ENCODE results near the gene EPS8L2. TPM values are rescaled to one million over a fixed set of nuclear protein-coding genes. Genes with fewer than 3 reads are reported as not detected.

EPS8L2 gene
- total and polyA plus RNA-seq, 10 of the 15 experiments (the other 5 are each of a cell fraction or from before 2014, with no cell fraction given) = 0.76 to 20.0 (median 9.7) TPM

- H3K9me3 ChIP-seq (replicated peaks; ENCODE audit: control insufficient read depth, insufficient read depth, low read length) = no peaks in the 10 kb centered on the region
- WGBS (ENCODE audit: insufficient coverage, insufficient replicate concordance, low lambda C conversion rate, missing lambda C conversion rate) = 81% methylated on average over 2 of the region's 2 CpGs
- no peak for FAIRE-seq
- ChIA-PET POLR2A (interaction anchor here (0.7 to 2.4 kb wide), 3 partner anchors 26 to 503 kb away, joined by 4 to 10 read pairs (median 4); no protein-coding TSS in a partner anchor), RAD21 (ENCODE audit: unreplicated experiment) (interaction anchor here (1.0 to 1.9 kb wide), 2 partner anchors 9 to 46 kb away, joined by 3 to 9 read pairs; no protein-coding TSS in a partner anchor), CTCF (interaction anchor here (0.7 to 1.4 kb wide), 4 partner anchors 10 to 54 kb away, joined by 3 to 5 read pairs (median 4); partner anchors contain the start of gene TMEM80), SMC1A (ENCODE audit: uncharacterized antibody, unreplicated experiment) (interaction anchor here (2.4 kb wide), 1 partner anchor 14 kb away, joined by 8 read pairs; no protein-coding TSS in a partner anchor)
- H3K36me3 ChIP-seq (ENCODE audit: control insufficient read depth in 2 of 2, insufficient read depth in 2 of 2, low read length in 1 of 2) = no peaks in the 10 kb centered on the region; a peak in 1 of 4 replicates
- no peaks in the 10 kb centered on the region for H3K27me3 ChIP-seq (replicated peaks in 1 of 2; ENCODE audit: control insufficient read depth in 2 of 2, insufficient read depth in 2 of 2, low read length in 1 of 2)
- H3K79me2 ChIP-seq (ENCODE audit: control insufficient read depth, insufficient read depth, low read length) = peaks cover 52% of the 10 kb centered on the region
- no TSS peak for BruUV-seq (replicated peaks)
- H2AFZ ChIP-seq (ENCODE audit: control insufficient read depth, low read depth, low read length) = no peak overlapping the region
- peaks cover 4% of the 10 kb centered on the region for H3K4me1 ChIP-seq (ENCODE audit: control insufficient read depth, insufficient read depth, low read length)
- H3K4me3 ChIP-seq = 0 out of 2 replicates have a peak overlapping the region, but pooled peaks have one; percentile 41
- ATAC-seq = no peak
- intact Hi-C loops (cut with micrococcal nuclease; ENCODE audit: unreplicated experiment) (loop anchor here (5.0 kb wide), 1 partner anchor 48 kb away; the partner anchor contains the start of gene SLC25A22), in situ Hi-C loops (cut with MboI) (no loop called here)
- DNase-seq (ENCODE audit: low read depth, low spot score) = no peak
- peak overlapping the region; percentile 95 for H3K4me2 ChIP-seq (ENCODE audit: control insufficient read depth, insufficient read depth)
- peak overlapping the region; percentile 14; the same call in 1 of the 2 replicates for H3K27ac ChIP-seq (ENCODE audit: control insufficient read depth, insufficient read depth)
- H4K20me1 ChIP-seq (ENCODE audit: control insufficient read depth, insufficient read depth) = peaks cover 2% of the 10 kb centered on the region; the same call in 1 of the 2 replicates
- peak overlapping the region; percentile 5; the same call in 1 of the 2 replicates for H3K9ac ChIP-seq (ENCODE audit: control insufficient read depth, insufficient read depth, low read length)
- no peak for TF ChIP-seq E2F4 (IDR thresholded peaks at IDR 0.05; ENCODE audit: low read depth, low read length)
- no peak for TF ChIP-seq SKIL (IDR thresholded peaks at IDR 0.05; ENCODE audit: low read depth, poor library complexity, severe bottlenecking)
- no peak for TF ChIP-seq RB1 (IDR thresholded peaks at IDR 0.05; ENCODE audit: borderline replicate concordance)
- TF ChIP-seq EED (IDR thresholded peaks at IDR 0.05; ENCODE audit: low read depth) = no peak
- TF ChIP-seq ZNF217 (IDR thresholded peaks at IDR 0.05) = no peak
- no peak for TF ChIP-seq ATF7 (IDR thresholded peaks at IDR 0.05; ENCODE audit: low read depth)
- TF ChIP-seq PRDM15 (CRISPR knock-in tag; IDR thresholded peaks at IDR 0.05) = no peak
- TF ChIP-seq ELK1 (IDR thresholded peaks at IDR 0.05; ENCODE audit: low read depth, low read length) = no peak
- TF ChIP-seq RUNX3 (IDR thresholded peaks at IDR 0.05; ENCODE audit: low read length) = no peak
- no peak for TF ChIP-seq IRF5 (IDR thresholded peaks at IDR 0.05; ENCODE audit: borderline replicate concordance)
- TF ChIP-seq ZNF622 (IDR thresholded peaks at IDR 0.05) = no peak
- TF ChIP-seq USF2 (IDR thresholded peaks at IDR 0.05; ENCODE audit: borderline replicate concordance, low read depth, low read length) = no peak
- no peak for TF ChIP-seq MTA2 (IDR thresholded peaks at IDR 0.05; ENCODE audit: low read depth)
These were observed 43.7 kb downstream of the EPS8L2 start for GRCh38 chr11:749731-750130.

All from GM12878 (cell line).